Embryonic facial prominence (tissue), 1 donor: ENCODE data around the gene TBCD.

Experiments used
- DNase-seq: peaks from one replicate; pipeline ENCODE4 v3.0.0-alpha.2; 2016; ENCODE audit errors: extremely low spot score

TBCD gene

GRCh38 chr17:82907797-82908542, 156.1 kb downstream of the TBCD start:
- no peak for DNase-seq

GRCh38 chr17:82908543-82909160, 156.8 kb downstream of the TBCD start:
- DNase-seq: no peak

GRCh38 chr17:82909322-82909904, 157.5 kb downstream of the TBCD start:
- no peak for DNase-seq

GRCh38 chr17:82910041-82910481, 158.2 kb downstream of the TBCD start:
- no peak for DNase-seq

- DNase-seq: no peak
Measured at GRCh38 chr17:82910770-82911169, 158.9 kb downstream of the TBCD start.

GRCh38 chr17:82911822-82912221, 160.0 kb downstream of the TBCD start:
- no peak for DNase-seq

GRCh38 chr17:82912484-82913089, 160.7 kb downstream of the TBCD start:
- no peak for DNase-seq

GRCh38 chr17:82913304-82914043, 161.6 kb downstream of the TBCD start:
- no peak for DNase-seq

GRCh38 chr17:82914375-82914774, 162.5 kb downstream of the TBCD start:
- no peak for DNase-seq

GRCh38 chr17:82915010-82915756, 163.3 kb downstream of the TBCD start:
- no peak for DNase-seq

- DNase-seq: no peak
Measured at GRCh38 chr17:82915757-82916027, 163.8 kb downstream of the TBCD start.

GRCh38 chr17:82917699-82918345, 166.0 kb downstream of the TBCD start:
- no peak for DNase-seq

GRCh38 chr17:82918508-82918907, 166.6 kb downstream of the TBCD start:
- DNase-seq: no peak

- DNase-seq: no peak
Measured at GRCh38 chr17:82920150-82920549, 168.3 kb downstream of the TBCD start.

GRCh38 chr17:82920715-82921114, 168.8 kb downstream of the TBCD start:
- DNase-seq: no peak

GRCh38 chr17:82921426-82921825, 169.6 kb downstream of the TBCD start:
- no peak for DNase-seq

GRCh38 chr17:82922646-82923045, 170.8 kb downstream of the TBCD start:
- DNase-seq: no peak

GRCh38 chr17:82923366-82924113, 171.7 kb downstream of the TBCD start:
- DNase-seq: no peak

GRCh38 chr17:82924214-82924613, 172.3 kb downstream of the TBCD start:
- DNase-seq: no peak

GRCh38 chr17:82924812-82925211, 172.9 kb downstream of the TBCD start:
- DNase-seq: no peak
